ACHN (cell line): ENCODE measurements around the gene HERC3.

Experiments
- DNase-seq: peaks from one replicate; pipeline ENCODE4 v3.0.0-alpha.2; 2015
- in situ Hi-C: cut with HindIII; loops from 2 replicates; pipeline ENCODE4 v1.10.0; 2017; ENCODE audit warnings: low sequenced_read_pairs, low pct_ligation_motif_present, low pct_unique_long_range_greater_than_20kb

HERC3 gene

DNA sequence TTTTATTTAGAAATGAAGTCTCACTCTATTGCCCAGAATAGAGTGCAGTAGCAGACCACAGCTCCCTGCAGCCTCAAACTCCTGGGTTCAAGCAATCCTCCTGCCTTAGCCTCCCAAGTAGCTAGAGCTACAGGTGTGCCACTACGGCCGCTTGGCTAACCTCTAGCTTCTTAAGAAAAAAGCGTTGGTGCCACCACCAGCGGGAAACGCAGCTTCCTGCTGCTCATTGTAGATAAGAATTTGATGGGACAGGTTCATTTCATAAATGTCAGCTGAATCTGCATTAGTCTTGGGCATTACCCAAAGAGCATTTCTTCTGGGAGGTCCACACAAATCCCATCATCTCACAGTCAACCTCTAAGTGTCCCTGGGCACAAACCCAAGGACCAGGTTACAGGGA lies 138.5 kb downstream of the HERC3 start:
- no peak for DNase-seq
- in situ Hi-C loops: no loop called here

DNA sequence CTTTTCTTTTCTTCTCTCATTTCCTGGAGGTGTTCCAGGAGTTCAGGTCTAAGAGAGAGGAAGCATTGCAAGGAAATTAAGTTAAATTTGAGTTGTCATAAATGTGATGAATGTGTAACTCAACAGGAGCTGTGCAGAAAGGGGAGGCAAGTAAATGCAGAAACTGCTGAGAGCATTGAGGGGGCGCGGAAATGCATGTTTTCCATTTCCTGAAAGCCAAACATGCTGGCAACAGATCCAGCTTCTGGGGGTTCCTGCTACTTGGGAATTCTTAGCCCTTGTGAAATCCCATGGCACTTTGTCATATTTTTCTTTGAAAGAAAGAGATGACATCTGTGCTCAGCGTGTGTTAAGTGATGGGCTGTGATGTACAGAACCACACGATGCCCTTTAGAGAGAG lies 139.1 kb downstream of the HERC3 start:
- DNase-seq: no peak
- in situ Hi-C loops: no loop called here

DNA sequence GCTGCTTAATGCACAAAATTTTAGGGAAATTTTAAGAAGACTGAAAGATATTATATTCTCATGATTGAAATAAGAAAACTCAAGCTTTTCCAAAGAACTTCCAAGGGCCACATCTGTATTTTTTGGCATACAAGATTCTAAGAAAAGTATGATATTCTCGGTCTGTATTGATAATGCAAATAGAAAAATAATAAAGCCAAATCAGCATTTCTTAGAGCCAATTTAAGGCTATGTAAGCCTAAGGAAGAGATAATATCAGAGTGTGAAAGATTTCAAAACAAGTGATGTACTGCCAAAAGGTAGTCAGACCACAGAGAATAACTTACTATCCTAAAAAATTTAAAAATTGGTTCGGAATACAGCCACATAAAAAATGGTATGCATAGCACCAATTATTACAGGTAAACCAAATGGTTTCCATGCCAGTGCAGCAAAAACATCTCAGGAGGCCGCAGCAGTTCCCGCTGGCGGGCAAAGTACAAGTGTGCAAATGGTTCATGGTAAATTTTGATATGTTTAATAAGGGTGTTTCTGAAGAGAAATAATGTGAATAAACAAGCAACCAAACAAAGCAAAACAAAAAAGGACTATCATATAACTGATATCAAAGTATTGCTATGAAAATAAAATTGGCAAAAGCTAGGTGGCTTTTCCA lies 140.6 kb downstream of the HERC3 start:
- DNase-seq: no peak
- in situ Hi-C loops: no loop called here

DNA sequence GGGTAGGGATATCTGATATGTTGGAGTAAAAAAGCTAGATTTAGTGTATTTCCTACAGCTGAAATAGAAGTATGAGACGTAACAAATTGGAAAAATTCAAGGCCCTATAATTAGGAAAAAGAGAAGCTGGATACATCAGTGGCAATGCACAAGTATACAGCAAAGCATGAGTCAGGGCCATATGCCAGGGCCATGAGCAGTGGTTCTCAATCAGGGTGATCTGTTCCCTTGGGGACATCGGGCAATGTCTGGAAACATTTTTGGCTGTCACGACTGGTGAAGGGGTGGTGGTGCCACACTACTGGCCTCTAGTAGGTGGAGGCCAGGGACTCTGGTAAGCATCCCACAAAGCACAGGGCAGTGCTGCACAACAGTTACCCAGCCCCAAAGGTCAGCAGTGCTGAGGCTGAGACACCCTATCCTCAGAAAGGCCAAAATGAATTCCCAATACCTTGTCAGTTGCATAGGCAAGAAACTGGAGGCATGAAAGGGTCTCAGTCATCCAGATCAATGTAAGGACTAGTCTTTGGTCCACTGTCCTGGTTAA lies 142.2 kb downstream of the HERC3 start:
- DNase-seq: no peak
- in situ Hi-C loops: no loop called here

DNA sequence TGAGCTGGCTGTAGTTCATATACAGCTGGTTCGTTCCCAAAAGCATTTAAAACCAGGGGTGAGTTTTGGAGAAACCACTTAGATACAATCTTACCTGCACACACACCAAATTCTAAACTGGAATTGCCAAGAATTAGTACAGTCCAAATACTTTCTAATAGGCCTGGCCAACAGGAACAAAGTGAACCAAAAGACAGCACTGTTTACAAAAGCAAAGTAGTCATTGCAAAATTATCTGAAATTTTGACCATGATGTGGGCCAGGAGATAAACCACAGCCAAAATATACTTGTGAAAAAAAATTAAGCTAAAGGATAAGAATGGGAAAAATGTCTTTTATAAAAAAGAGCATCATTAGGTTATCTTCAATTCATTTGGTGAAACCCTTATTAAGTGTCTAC lies 143.3 kb downstream of the HERC3 start:
- in situ Hi-C loops: no loop called here
- DNase-seq: no peak

DNA sequence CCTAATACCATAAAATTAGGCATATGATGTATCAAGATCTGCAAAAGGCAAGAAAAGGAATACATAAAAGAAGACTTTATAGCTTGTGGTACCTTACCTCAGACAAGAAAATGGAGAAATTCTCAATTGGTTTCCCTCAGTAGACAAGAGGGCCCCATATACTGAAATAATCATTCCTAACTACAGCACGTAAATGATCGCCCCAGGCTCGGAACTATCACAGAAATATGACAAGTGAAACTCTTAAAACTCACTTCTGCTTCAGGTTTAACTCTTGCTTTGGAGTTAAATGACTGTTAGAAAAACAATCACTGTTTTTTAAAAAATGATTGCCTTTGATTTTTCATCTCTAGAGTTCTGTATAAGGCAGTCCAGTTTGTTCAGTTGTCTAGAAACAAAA lies 144.0 kb downstream of the HERC3 start:
- no peak for DNase-seq
- in situ Hi-C loops: no loop called here

DNA sequence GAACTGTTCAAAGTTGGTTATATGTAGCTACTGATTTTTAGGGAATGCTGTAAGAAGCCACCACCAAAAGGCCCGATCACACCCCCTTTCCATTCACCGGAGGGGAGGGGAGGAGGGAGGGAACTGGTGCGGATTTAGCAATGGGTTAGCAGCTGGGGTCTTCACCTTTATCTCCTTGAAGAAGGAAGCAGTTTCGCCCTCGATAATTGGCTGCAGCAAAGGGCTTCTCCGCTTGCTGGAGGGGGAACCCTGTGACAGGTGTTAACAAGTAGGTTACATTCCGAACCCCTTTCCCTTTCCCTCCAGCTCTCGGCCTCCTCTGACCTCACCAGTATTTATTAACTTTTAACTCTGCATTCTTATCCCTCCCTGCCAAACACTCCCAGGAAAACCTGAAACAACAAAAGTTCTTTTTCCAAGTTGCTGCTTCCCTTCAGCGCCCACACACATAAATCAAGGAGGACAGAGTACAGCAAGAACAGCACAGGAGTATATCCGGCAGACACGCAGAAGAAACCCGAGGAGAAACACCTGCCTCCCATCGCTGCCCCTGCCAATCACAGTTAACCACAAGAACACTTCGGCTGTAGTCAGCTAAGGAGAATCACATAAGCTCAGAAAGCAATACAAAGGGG lies 145.1 kb downstream of the HERC3 start:
- DNase-seq: peak; percentile 70
- in situ Hi-C loops: no loop called here

DNA sequence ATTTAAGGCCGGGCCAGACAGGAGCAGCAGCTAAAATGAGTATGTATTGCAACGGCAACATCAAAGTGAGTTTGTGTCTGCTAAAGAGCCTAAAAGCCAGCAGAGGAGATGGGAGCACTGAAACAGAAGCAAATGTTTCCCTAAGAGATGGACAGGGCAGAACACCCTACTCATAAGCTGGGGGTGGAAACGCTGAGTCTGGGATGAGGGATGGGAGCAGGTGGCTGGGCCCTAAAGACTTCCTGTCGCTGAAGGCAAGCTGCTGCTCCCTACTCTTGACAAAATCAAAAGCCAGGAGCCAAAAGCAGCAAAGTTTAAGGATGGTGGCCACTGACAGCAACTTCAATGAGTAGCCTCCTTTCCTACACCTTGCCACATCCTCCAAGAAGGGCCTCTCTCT lies 145.9 kb downstream of the HERC3 start:
- no peak for DNase-seq
- in situ Hi-C loops: no loop called here

DNA sequence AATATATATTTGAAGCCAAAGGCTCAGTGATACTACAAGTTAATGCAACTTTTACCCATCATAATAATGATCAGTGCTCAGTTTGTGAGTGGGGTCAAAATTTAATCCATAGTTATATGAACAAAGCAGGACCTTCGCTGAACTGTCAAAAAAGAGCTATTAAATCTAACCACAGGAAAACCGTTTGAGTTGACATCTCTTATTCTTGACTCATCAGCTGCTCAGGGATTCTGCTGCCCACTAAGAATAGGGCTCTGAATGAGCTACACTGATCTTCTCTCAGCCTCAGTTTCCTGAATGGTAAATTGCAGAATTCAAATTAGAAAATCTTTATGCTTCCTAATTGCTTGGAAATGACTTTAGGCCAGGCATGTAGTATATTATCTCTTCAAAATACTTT lies 150.3 kb downstream of the HERC3 start:
- in situ Hi-C loops: no loop called here
- peak; percentile 7 for DNase-seq

DNA sequence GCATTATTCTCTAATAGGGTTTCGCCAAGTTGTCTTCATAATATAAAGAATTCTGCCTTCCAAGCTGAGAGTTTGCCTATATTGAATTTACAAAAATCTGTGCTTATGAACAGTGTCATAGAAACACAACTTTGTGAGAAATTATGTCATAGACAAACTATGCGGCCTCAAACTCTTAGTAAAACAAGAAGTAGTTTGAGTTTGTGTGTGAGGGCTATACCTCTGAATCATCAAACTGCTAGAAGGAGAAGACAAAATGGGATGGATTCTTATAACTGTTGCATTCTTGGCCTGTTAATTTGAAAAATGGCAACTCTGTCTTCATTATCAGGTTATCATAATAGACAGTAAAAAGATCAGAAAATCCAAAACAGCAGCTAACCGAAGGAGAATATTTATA lies 151.4 kb downstream of the HERC3 start:
- in situ Hi-C loops: no loop called here
- peak; percentile 51 for DNase-seq

DNA sequence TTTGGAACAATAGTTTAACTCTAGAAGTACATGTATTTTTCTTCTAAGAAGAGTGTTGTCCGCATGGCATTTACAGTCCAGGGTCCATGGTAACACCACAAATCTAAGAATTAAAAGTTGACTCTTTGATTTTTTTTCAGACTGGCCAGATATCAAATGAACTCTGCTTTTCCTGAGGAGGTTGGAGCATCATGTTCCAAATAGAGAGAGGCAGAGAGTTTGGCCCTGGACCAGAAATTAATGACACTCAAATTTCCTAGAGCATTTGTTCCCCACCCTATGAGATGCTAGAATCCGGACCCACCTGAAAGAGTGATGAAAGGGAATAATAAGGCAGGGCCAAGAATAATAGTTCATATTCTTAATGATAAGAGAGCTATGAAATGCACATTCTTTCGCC lies 152.3 kb downstream of the HERC3 start:
- DNase-seq: no peak
- in situ Hi-C loops: no loop called here

DNA sequence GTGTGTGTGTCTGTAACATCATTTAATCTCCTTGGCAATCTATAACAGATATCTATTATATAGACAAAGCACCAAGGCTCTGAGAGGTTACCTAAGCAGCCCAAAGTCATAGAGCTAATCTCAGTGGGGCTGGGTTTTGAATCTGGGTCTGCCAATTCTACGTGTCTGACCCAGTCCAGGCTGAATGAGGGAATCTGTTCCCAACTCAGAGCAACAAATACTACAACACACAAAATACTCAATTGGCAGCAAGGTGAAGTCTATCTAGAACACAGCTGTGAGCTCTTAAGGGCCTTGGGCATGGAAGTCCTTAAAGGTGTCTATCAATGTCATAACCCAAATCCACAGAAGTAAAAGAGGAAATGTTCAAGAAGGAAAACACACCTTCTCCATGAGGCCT lies 152.9 kb downstream of the HERC3 start:
- in situ Hi-C loops: no loop called here
- DNase-seq: no peak

DNA sequence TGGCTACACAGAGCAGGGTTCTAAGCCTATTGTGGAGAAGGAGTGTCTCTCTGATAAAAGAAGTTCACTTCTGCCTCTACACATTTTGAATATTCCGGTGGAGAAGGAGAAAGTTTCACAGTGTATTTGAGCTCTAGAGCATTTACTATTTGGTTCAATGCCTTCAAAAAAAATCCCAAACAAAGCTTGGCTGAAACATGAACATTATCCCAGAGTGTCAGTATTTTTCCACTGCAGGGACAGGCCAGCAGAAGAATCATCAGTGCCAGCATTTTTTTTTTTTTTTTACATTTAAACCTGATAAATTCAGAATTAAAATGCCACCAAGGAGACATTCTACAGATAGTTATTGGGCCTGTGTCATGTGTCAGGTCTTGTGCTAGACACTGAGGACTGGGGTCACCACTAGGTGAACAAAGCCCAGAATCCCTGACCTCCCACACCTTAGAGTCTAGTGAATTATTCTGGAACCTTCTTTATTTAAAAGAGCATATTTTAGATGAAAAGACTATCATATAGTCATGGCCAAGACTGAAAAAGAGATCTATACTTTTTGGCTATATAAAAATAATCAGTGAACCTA lies 153.4 kb downstream of the HERC3 start:
- in situ Hi-C loops: no loop called here
- no peak for DNase-seq

DNA sequence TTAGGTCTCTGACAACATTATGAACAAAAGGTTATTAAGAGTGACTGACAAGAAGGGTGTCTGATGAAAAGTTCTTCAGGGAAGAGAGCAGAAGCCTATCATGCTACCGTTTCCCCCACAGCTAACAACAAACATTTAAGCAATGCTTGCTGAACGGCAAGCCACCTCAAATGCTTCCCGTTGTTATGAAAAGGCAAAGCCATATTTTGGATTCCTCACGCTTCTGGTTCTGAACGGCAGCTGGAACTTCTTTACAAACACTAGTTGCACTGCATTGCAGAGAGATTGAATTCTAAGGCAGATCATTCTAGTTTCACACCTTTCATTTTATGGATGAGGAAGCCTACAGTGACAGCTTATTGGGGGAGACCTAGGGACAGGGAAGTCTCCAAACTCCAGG lies 153.9 kb downstream of the HERC3 start:
- in situ Hi-C loops: no loop called here
- DNase-seq: no peak

DNA sequence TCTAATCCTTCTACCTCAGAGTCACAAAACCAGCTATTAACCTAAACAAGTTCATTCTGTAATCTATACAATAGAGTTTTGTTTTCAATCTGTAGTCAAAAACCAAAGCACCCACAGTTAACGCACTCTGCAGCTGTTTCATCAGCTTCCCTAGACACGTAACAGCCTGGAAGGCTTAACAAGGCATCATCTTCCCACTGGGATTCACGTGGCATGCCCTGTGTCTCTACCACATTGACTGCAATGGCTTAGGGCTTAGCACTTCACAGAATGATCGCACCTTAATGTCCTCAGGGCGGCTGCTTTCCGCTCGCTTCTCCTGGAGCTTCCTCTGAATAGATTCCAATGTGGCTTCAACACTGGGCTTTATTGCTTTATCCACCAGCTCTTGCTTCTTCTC lies 155.1 kb downstream of the HERC3 start:
- in situ Hi-C loops: no loop called here
- DNase-seq: no peak

DNA sequence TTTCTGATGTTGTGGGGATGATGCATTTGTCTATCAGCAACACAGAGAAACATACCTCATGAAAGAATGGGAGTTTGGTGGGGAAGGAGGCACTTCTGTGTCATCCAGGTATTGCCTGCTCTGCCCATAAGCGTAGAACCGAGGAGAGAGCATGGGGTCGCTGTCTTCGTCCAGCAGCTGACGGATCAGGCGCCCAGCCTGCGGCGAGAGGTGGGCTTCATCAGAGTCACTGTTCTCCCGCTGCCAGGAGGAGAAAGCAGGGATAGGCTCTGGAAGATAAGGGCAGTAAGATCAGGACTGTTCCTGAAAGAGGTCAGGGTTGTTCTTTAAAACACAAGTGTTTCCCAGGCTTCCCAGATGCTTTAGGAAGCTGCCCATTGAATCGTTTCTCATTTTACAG lies 158.1 kb downstream of the HERC3 start:
- in situ Hi-C loops: no loop called here
- no peak for DNase-seq

DNA sequence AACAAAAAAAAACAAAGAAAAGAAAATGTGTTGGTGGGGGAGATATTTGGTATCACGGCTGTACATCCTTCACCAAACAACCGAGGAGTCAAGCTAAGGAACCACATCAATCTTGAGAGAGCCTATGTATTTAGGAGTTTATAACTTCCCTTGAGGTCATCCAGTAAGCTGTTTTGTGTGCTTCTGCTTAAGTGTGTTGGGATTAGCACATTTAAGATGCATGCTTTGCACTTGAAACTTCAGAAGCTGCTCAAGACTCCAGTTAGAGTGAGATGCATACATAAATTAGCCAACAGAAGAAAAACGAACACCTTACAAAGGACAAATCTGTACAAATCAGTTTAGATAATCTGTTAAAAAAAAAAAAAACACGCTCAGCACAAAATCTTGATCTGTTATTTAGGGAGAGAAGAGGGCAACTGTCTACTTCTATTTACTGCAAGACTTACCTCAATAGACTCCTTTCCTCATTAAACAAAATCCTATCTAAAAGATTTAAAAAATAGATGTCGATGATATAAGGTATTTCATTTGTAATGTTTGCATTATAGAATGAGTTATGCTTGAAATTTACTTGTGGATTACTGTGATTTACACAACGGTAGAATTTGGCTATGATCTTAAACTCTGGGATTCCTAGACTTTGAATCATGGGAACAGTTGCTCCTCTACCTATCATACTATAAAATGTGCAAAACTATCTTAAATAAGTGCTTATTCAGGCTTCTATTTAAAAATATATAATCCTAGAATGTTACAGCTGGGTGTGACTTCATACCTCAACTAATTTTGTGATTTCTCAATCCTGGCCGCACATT lies 159.2 kb downstream of the HERC3 start:
- in situ Hi-C loops: no loop called here
- no peak for DNase-seq

DNA sequence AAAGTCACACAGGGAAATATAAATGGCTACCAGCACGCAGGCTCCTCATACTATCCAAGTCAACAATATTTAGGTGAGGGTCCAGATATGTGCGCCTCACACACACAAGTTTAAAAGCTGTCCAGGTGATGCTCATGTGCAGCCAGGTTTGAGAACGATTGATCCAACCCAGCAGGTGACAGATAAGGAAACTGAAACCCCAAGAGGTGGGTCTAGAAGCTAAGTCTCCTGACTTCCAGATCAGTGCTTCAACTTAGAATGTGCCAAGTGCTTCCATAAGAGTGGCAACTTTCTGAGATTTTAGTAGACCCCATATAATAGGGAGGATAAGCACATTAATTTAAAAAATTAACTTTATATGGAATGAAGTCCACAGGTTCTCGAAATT lies 159.8 kb downstream of the HERC3 start:
- in situ Hi-C loops: no loop called here
- DNase-seq: no peak

DNA sequence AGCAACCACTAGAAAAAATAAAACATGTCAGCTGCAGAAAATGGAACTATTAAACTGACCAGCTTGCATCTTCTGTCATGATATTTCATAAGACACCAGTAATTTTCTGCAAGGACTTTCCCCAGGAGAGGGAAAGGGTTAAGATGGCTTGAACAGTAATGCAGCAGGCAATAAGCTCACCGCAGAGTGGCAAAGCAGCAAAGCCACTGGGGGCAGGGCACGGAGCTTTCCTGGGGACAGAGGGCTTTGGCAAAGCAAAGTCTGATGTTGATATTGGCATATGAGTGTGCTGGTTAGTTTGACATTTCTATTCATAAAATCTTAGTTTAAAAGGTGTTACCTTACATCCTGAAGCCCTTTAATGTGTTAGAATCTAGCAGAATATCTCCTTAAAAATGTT lies 160.5 kb downstream of the HERC3 start:
- in situ Hi-C loops: no loop called here
- no peak for DNase-seq
